Myometrial cell (primary cell): Measurements from ENCODE around the gene EIF2A. TPM values are rescaled to one million over a fixed set of nuclear protein-coding genes. Genes with fewer than 3 reads are reported as not detected.

Source experiments
- total RNA-seq: library from RNA; depleted of rRNA; stranded (reverse); fragments of >200 nt; gene quantifications from 2 replicates; pipeline ENCODE4 v1.2.3, GENCODE V29; 2015

Gene EIF2A
- total RNA-seq = 141 and 146 TPM in 2 replicates

DNA sequence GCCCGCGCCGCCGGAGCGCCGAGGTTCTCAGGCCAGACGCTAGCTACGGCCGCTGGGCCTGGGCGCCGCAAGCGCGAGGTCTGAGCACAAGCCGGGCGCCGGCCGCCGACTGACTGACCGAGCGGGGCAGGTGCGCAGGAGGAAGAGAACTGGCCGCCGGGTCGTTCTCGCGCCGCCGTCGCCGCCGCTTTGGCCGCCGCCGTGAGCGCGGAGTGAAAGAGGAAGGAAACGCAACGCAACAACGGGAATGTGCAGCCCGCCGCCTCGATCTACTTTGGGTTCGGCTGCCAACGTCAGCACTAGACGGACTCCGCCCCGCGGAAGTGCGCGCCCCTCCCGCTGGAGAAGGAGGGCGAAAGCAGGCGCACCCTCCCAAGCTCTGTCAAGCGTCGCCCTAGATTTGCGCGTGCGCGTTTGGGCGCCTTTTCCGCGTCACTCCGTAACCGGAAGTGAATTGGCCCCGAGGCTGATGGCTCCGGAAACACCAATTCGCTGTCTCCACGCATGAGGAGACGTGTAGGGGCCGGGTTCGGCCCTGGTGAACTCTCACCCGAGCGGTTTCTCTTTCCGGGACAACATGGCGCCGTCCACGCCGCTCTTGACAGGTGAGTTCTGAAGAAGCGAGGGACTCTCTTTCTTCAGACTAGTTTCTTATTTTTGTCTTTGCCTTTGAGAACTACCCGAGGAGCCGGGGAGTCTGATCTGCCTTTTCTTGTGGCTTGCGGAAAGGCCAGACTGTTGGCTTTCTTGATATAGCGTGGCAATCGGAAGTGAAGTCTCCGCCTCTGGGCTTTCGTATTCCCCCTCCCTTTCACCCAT, at the start of gene EIF2A, which contains the start of gene SERP1:
TSS of gene EIF2A (plus strand) at position 562 of the 819 bp plus-strand sequence. CDS start at position 578, 16 bp downstream.
TSS of gene SERP1 (minus strand) at position 271 of the 819 bp plus-strand sequence. CDS start 361 bp downstream, outside the sequence.

GRCh38 chr3:150603153-150603979, 56.8 kb downstream of the EIF2A start, which contains the start of gene SELENOT:
Gene SELENOT, plus strand, starts transcription at chr3:150603321. Its CDS starts 42 bp downstream, at chr3:150603363.

Other genes starting within 250 kb of the EIF2A start
- 6.6 and 10.6 TPM in 2 replicates for gene TSC22D2, start 138.5 kb upstream of the EIF2A start, total RNA-seq
- 141 and 209 TPM in 2 replicates for gene SERP1, start 291 bp upstream of the EIF2A start, total RNA-seq
- gene SELENOT, start 56.5 kb downstream of the EIF2A start, total RNA-seq = 169 and 240 TPM in 2 replicates
- 0.35 TPM in 1 of 2 replicates, not detected in the other for gene ERICH6, start 157.1 kb downstream of the EIF2A start, total RNA-seq
- 20.2 and 22.8 TPM in 2 replicates for gene SIAH2, start 216.4 kb downstream of the EIF2A start, total RNA-seq